Measurements from ENCODE around the gene PABPN1L. TPM values are rescaled to one million over a fixed set of nuclear protein-coding genes. Genes with fewer than 3 reads are reported as not detected.
A peak's percentile ranks its signal among the peaks of the same experiment; 100 is the strongest.

The PABPN1L gene
- total and polyA plus RNA-seq, 9 of the 15 experiments (the other 6 are each of a cell fraction or from before 2014, with no cell fraction given): 0.11 to 0.32 TPM; not detected in 7

DNA sequence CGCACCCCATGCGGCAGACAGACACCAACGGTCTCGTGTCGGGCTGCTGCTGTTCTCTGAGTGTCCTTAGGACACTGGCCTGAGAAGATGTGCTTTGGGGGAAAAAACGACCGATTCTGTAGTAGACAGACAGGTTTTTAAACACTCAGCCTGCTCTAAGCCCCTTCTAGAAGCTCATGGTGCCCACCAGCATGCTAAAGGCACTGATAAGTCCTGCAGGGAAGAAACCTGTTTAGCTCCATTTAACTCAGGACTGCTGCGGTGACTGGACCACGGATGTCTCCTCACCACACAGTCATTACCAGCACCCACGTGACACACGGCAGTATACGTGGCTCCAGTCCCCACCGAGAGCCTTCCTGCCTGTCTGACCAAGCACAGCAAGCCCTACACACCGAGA is 35.7 kb downstream of the PABPN1L start:
- no peaks in the 10 kb centered on the region for H3K79me2 ChIP-seq (ENCODE audit: control insufficient read depth, insufficient read depth, low read length)
- no peak overlapping the region for H3K9ac ChIP-seq (ENCODE audit: insufficient read depth in 1 of 2, low read depth in 2 of 2, low read length in 2 of 2)
- H3K4me1 ChIP-seq (replicated peaks in 1 of 2; ENCODE audit: control insufficient read depth in 2 of 2, insufficient read depth in 2 of 2, low read length in 2 of 2): peaks cover 0 to 46% of the 10 kb centered on the region in 2 experiments; a peak in 2 of 5 replicates
- DNase-seq (ENCODE audit: extremely low read depth in 1 of 4, low spot score in 3 of 4): no peak
- no peaks in the 10 kb centered on the region; the same call in 1 of the 2 replicates for H4K20me1 ChIP-seq (replicated peaks; ENCODE audit: control insufficient read depth, insufficient read depth, low read length)
- ATAC-seq: no peak
- H3K27ac ChIP-seq (ENCODE audit: extremely low read depth, low read depth, low read length): no peak overlapping the region
- no peaks in the 10 kb centered on the region for H3K9me1 ChIP-seq (ENCODE audit: control insufficient read depth, insufficient read depth, low read length)
- no peak overlapping the region for H3K4me2 ChIP-seq (ENCODE audit: insufficient read depth, low read length)
- H3K9me3 ChIP-seq (replicated peaks; ENCODE audit: control insufficient read depth, insufficient read depth, low read depth, low read length): no peaks in the 10 kb centered on the region
- WGBS (ENCODE audit: insufficient coverage, low coverage, missing lambda C conversion rate): 58% methylated on average over 14 of the region's 14 CpGs
- no TSS peak for BruUV-seq (replicated peaks)
- no peaks in the 10 kb centered on the region for H3K36me3 ChIP-seq (ENCODE audit: control insufficient read depth, insufficient read depth, low read length)
- no peak overlapping the region for H2AFZ ChIP-seq (ENCODE audit: low read depth, low read length)
- intact Hi-C loops (cut with micrococcal nuclease): no loop called here
- in situ Hi-C loops (cut with MboI): no loop called here
- CTCF ChIA-PET (ENCODE audit: low intra/inter-chr PET ratio): no interaction called here
- POLR2A ChIA-PET: interaction anchor here (1.5 kb wide), 1 partner anchor 10 kb away, joined by 6 read pairs; no protein-coding TSS in a partner anchor
- no peak for FAIRE-seq
- no peak overlapping the region for H3K4me3 ChIP-seq
- H3K27me3 ChIP-seq (ENCODE audit: control insufficient read depth in 2 of 2, insufficient read depth in 2 of 2, low read length in 2 of 2): no peaks in the 10 kb centered on the region
- TF ChIP-seq FOXM1 (IDR thresholded peaks at IDR 0.05; ENCODE audit: low read depth) (no peak), FOXM1 (CRISPR knock-in tag; IDR thresholded peaks at IDR 0.05; ENCODE audit: low read depth) (no peak), BCOR (IDR thresholded peaks at IDR 0.05) (0 out of 2 replicates have a peak, but pooled peaks have one; percentile 21), SIRT6 (IDR thresholded peaks at IDR 0.05; ENCODE audit: low read depth, low read length) (no peak), ZNF239 (CRISPR knock-in tag; IDR thresholded peaks at IDR 0.05) (peak; percentile 98), POU5F1 (IDR thresholded peaks at IDR 0.05; ENCODE audit: borderline replicate concordance, low read depth, low read length, partially characterized antibody) (no peak), PML (IDR thresholded peaks at IDR 0.05; ENCODE audit: low read length) (no peak), RAD51 (IDR thresholded peaks at IDR 0.05; ENCODE audit: borderline replicate concordance, low read depth) (0 out of 2 replicates have a peak, but pooled peaks have one; percentile 13)
- TF ChIP-seq, protein P1, sequence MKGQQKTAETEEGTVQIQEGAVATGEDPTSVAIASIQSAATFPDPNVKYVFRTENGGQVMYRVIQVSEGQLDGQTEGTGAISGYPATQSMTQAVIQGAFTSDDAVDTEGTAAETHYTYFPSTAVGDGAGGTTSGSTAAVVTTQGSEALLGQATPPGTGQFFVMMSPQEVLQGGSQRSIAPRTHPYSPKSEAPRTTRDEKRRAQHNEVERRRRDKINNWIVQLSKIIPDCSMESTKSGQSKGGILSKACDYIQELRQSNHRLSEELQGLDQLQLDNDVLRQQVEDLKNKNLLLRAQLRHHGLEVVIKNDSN (CRISPR knock-in tag; IDR thresholded peaks at IDR 0.05): peak; percentile 57

All from K562 (cell line).